HuH-7 (cell line): ENCODE measurements around the gene CLIP4.

Source experiments
- DNase-seq: peaks from one replicate; pipeline ENCODE4 v3.0.0; 2011; ENCODE audit warnings: low spot score

CLIP4 gene

GRCh38 chr2:29222381-29223179 lies 107.4 kb downstream of the CLIP4 start:
- DNase-seq, result no peak

GRCh38 chr2:29223257-29223656 lies 108.0 kb downstream of the CLIP4 start:
- no peak for DNase-seq

GRCh38 chr2:29223851-29224692 lies 108.9 kb downstream of the CLIP4 start:
- no peak for DNase-seq

GRCh38 chr2:29224693-29225551 lies 109.7 kb downstream of the CLIP4 start:
- no peak for DNase-seq

- DNase-seq, result no peak
Observed at GRCh38 chr2:29225814-29226213, 110.6 kb downstream of the CLIP4 start.

- DNase-seq, result no peak
Observed at GRCh38 chr2:29226375-29226774, 111.2 kb downstream of the CLIP4 start.

- DNase-seq, result no peak
Observed at GRCh38 chr2:29226808-29227207, 111.6 kb downstream of the CLIP4 start.

GRCh38 chr2:29227935-29228675 lies 112.9 kb downstream of the CLIP4 start:
- no peak for DNase-seq

- no peak for DNase-seq
Observed at GRCh38 chr2:29228947-29229346, 113.7 kb downstream of the CLIP4 start.

GRCh38 chr2:29229640-29230039 lies 114.4 kb downstream of the CLIP4 start:
- no peak for DNase-seq

- no peak for DNase-seq
Observed at GRCh38 chr2:29232041-29232440, 116.8 kb downstream of the CLIP4 start.

- DNase-seq, result no peak
Observed at GRCh38 chr2:29233428-29233827, 118.2 kb downstream of the CLIP4 start.

GRCh38 chr2:29235411-29235810 lies 120.2 kb downstream of the CLIP4 start:
- no peak for DNase-seq

- DNase-seq, result no peak
Observed at GRCh38 chr2:29236074-29236473, 120.9 kb downstream of the CLIP4 start.

- peak; percentile 70 for DNase-seq
Observed at GRCh38 chr2:29238497-29238896, 123.3 kb downstream of the CLIP4 start.
